H9 (cell line): ENCODE data around the gene ITPRIPL2. TPM values are rescaled to one million over a fixed set of nuclear protein-coding genes. Genes with fewer than 3 reads are reported as not detected.

Experiments
- DNase-seq: peaks from one replicate; pipeline ENCODE4 v3.0.0-alpha.2; 2017
- H2AFZ ChIP-seq: one replicate; pipeline ENCODE4 v1.6.1; 2013; ENCODE audit warnings: mild to moderate bottlenecking, low read length, control low read depth, moderate library complexity
- H2AK5ac ChIP-seq: 2 replicates; pipeline ENCODE4 v1.6.1; 2013; ENCODE audit warnings: low read length, control low read depth, mixed read lengths; ENCODE audit not compliant: insufficient read length
- H2BK120ac ChIP-seq: one replicate; pipeline ENCODE4 v1.6.1; 2013; ENCODE audit warnings: low read depth, mild to moderate bottlenecking, low read length, control low read depth, inconsistent platforms; ENCODE audit not compliant: poor library complexity, severe bottlenecking
- H2BK12ac ChIP-seq: 2 replicates; pipeline ENCODE4 v1.6.1; 2013; ENCODE audit warnings: low read length, control low read depth, mixed read lengths, low read depth; ENCODE audit not compliant: insufficient read length
- H2BK15ac ChIP-seq: 2 replicates; pipeline ENCODE4 v1.6.1; 2013; ENCODE audit warnings: low read depth, low read length, control low read depth
- H2BK20ac ChIP-seq: one replicate; pipeline ENCODE4 v1.6.1; 2013; ENCODE audit warnings: low read depth, mild to moderate bottlenecking, low read length, control low read depth, inconsistent platforms; ENCODE audit not compliant: poor library complexity, severe bottlenecking
- H2BK5ac ChIP-seq: 2 replicates; pipeline ENCODE4 v1.6.1; 2013; ENCODE audit warnings: low read length, control low read depth, mixed read lengths; ENCODE audit not compliant: insufficient read length
- H3K14ac ChIP-seq: 2 replicates; pipeline ENCODE4 v1.6.1; 2013; ENCODE audit warnings: low read length, control low read depth; ENCODE audit not compliant: insufficient read depth
- H3K18ac ChIP-seq: 2 replicates; pipeline ENCODE4 v1.6.1; 2013; ENCODE audit warnings: low read depth, mild to moderate bottlenecking, mixed read lengths, low read length, control low read depth; ENCODE audit not compliant: insufficient read length
- H3K23ac ChIP-seq: 2 replicates; pipeline ENCODE4 v1.6.1; 2013; ENCODE audit warnings: low read length, control low read depth, mixed read lengths, low read depth; ENCODE audit not compliant: insufficient read length
- H3K23me2 ChIP-seq: 2 replicates; pipeline ENCODE4 v1.6.1; 2013; ENCODE audit warnings: low read depth, mild to moderate bottlenecking, mixed read lengths, low read length, control low read depth; ENCODE audit not compliant: insufficient read length, poor library complexity, severe bottlenecking
- H3K27ac ChIP-seq: 2 replicates; pipeline ENCODE4 v1.5.1; 2013; ENCODE audit warnings: low read length, control low read depth, mixed read lengths, low read depth; ENCODE audit not compliant: insufficient read length
- H3K27me3 ChIP-seq: 2 replicates; pipeline ENCODE4 v1.6.1; 2013; ENCODE audit warnings: low read length, control low read depth, inconsistent platforms; ENCODE audit not compliant: insufficient read depth
- H3K4ac ChIP-seq: 2 replicates; pipeline ENCODE4 v1.6.1; 2013; ENCODE audit warnings: low read depth, mild to moderate bottlenecking, control low read depth, inconsistent platforms, low read length, moderate library complexity
- H3K4me1 ChIP-seq: 2 replicates; pipeline ENCODE4 v1.6.1; 2013; ENCODE audit warnings: low read length, control low read depth, inconsistent platforms; ENCODE audit not compliant: insufficient read depth
- H3K4me2 ChIP-seq: 2 replicates; pipeline ENCODE4 v1.6.1; 2013; ENCODE audit warnings: low read length, control low read depth, mixed read lengths; ENCODE audit not compliant: insufficient read length, insufficient read depth
- H3K56ac ChIP-seq: 2 replicates; pipeline ENCODE4 v1.6.1; 2013; ENCODE audit warnings: low read depth, mild to moderate bottlenecking, mixed read lengths, low read length, control low read depth; ENCODE audit not compliant: insufficient read length
- H3K79me1 ChIP-seq: 2 replicates; pipeline ENCODE4 v1.6.1; 2013; ENCODE audit warnings: low read depth, mild to moderate bottlenecking, moderate library complexity, low read length, control low read depth, inconsistent platforms; ENCODE audit not compliant: insufficient read depth, poor library complexity, severe bottlenecking
- H3K79me2 ChIP-seq: 2 replicates; pipeline ENCODE4 v1.6.1; 2013; ENCODE audit warnings: low read length, control low read depth, inconsistent platforms; ENCODE audit not compliant: insufficient read depth
- H3K9ac ChIP-seq: 2 replicates; pipeline ENCODE4 v1.6.1; 2013; ENCODE audit warnings: low read length, control low read depth, mixed read lengths; ENCODE audit not compliant: insufficient read length; ENCODE audit errors: extremely low read depth
- H3K9me3 ChIP-seq: one replicate; pipeline ENCODE4 v1.6.1; 2013; ENCODE audit warnings: low read depth, low read length, inconsistent platforms; ENCODE audit not compliant: control insufficient read depth
- H3T11ph ChIP-seq: one replicate; pipeline ENCODE4 v1.6.1; 2013; ENCODE audit warnings: mild to moderate bottlenecking, low read length, control low read depth, inconsistent platforms
- H4K20me1 ChIP-seq: one replicate; pipeline ENCODE4 v1.6.1; 2013; ENCODE audit not compliant: control insufficient read depth, insufficient read length, insufficient read depth
- H4K5ac ChIP-seq: 2 replicates; pipeline ENCODE4 v1.6.1; 2013; ENCODE audit warnings: low read depth, mild to moderate bottlenecking, mixed read lengths, low read length, control low read depth; ENCODE audit not compliant: insufficient read length
- H4K8ac ChIP-seq: replicated peaks from 2 replicates; pipeline ENCODE4 v1.6.1; 2013; ENCODE audit warnings: low read length, control low read depth, mixed read lengths, low read depth; ENCODE audit not compliant: insufficient read length
- H4K91ac ChIP-seq: 2 replicates; pipeline ENCODE4 v1.6.1; 2013; ENCODE audit warnings: low read depth, mild to moderate bottlenecking, moderate library complexity, mixed read lengths, low read length, control low read depth; ENCODE audit not compliant: insufficient read length
- H3K27ac Mint-ChIP-seq, 3 experiments: 2 replicates in 2 of 3; 3 replicates in 1 of 3; pipeline ENCODE4 v1.8.0; 2020 to 2021; ENCODE audit warnings: mixed read lengths in 3 of 3, mild to moderate bottlenecking in 1 of 3, moderate library complexity in 1 of 3
- H3K27me3 Mint-ChIP-seq: 2 replicates; pipeline ENCODE4 v1.8.0; 2021; ENCODE audit warnings: low read depth, mild to moderate bottlenecking, moderate library complexity, mixed read lengths
- H3K36me3 Mint-ChIP-seq, 3 experiments: 2 replicates in 2 of 3; 3 replicates in 1 of 3; pipeline ENCODE4 v1.8.0; 2020 to 2021; ENCODE audit warnings: low read depth in 3 of 3, mixed read lengths in 3 of 3; ENCODE audit not compliant: insufficient read depth in 1 of 3
- H3K4me1 Mint-ChIP-seq, 2 experiments: 2 replicates each; pipeline ENCODE4 v1.8.0; 2020; ENCODE audit warnings: mixed read lengths in 2 of 2
- H3K4me3 Mint-ChIP-seq, 2 experiments: 2 replicates in 1 of 2; 3 replicates in 1 of 2; pipeline ENCODE4 v1.8.0; 2020 to 2021; ENCODE audit warnings: mild to moderate bottlenecking in 2 of 2, mixed read lengths in 2 of 2, moderate library complexity in 1 of 2
- H3K9me3 Mint-ChIP-seq, 2 experiments: 2 replicates in 1 of 2; 3 replicates in 1 of 2; pipeline ENCODE4 v1.8.0; 2020; ENCODE audit warnings: mild to moderate bottlenecking in 2 of 2, mixed read lengths in 2 of 2, moderate library complexity in 1 of 2
- WGBS: extraction: QIAGEN DNeasy Blood & Tissue Kit; methylation state at CpG from one replicate; pipeline ENCODE4 v1.1.7; 2013; ENCODE audit warnings: missing lambda C conversion rate, low lambda C conversion rate, mixed read lengths; ENCODE audit not compliant: insufficient read length; ENCODE audit errors: extremely low coverage; 5-methylcytosine and 5-hydroxymethylcytosine counted together
- total RNA-seq: library from RNA; stranded (reverse); gene quantifications from 2 replicates; pipeline ENCODE4 v1.2.1, GENCODE V29; 2021
- TF ChIP-seq, protein P1 (sequence below): fragments of 200-600 bp; sonication (generic); conservative IDR thresholded peaks from 3 replicates; pipeline ENCODE4 v1.8.0; 2021; ENCODE audit warnings: antibody characterized with exemption, mild to moderate bottlenecking

Gene ITPRIPL2
- total RNA-seq, 1 experiment from 2014 or later = 9.1 TPM

DNA sequence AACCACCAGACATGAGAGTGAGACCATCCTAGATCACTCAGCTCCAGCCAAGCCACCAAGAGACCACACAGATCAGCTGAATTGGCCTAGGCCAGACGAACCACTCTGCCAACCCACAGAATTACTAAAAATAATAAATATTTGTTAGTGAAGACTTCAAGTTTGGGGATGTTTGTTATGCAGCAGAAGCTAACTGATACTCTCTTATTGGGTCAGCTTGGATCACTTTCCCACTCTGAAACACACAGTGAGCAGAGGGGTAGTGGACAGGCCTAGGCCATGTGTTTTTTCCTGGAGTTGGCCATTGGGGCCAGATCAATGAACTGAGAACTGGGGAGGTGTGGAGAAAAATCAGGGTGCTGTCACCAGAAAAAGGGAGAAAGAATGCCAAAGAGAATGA lies 15.6 kb upstream of the ITPRIPL2 start:
- no peak overlapping the region for H3K27ac ChIP-seq
- no peaks in the 10 kb centered on the region for H3K9me3 ChIP-seq
- Mint-ChIP-seq H3K4me1 (peaks cover 5 to 6% of the 10 kb centered on the region in 2 experiments; a peak in 2 of 4 replicates), H3K4me3 (no peak overlapping the region), H3K9me3 (peaks cover 5 to 6% of the 10 kb centered on the region in 2 experiments; a peak in 4 of 5 replicates), H3K27ac (no peak overlapping the region), H3K36me3 (peaks cover 0 to 2% (median 0%) of the 10 kb centered on the region in 3 experiments; a peak in 3 of 7 replicates), H3K27me3 (no peaks in the 10 kb centered on the region)
- no peak overlapping the region for H3K4ac ChIP-seq
- H3K56ac ChIP-seq = no peak overlapping the region
- H4K5ac ChIP-seq = no peak overlapping the region
- DNase-seq = no peak
- no peak overlapping the region for H2BK15ac ChIP-seq
- no peak overlapping the region for H3K23ac ChIP-seq
- H4K8ac ChIP-seq = no peak overlapping the region
- H3K9ac ChIP-seq = no peak overlapping the region
- H3K14ac ChIP-seq = no peak overlapping the region
- no peak overlapping the region for H3K4me2 ChIP-seq
- H2AFZ ChIP-seq = no peak overlapping the region
- H2BK12ac ChIP-seq = no peak overlapping the region
- H4K20me1 ChIP-seq = no peaks in the 10 kb centered on the region
- no peaks in the 10 kb centered on the region for H3K4me1 ChIP-seq
- no peak overlapping the region for H2AK5ac ChIP-seq
- no peak overlapping the region for H3T11ph ChIP-seq
- H2BK20ac ChIP-seq = no peak overlapping the region
- no CpG with 5 or more reads among the region's 1 CpG for WGBS
- no peaks in the 10 kb centered on the region for H3K79me2 ChIP-seq
- H4K91ac ChIP-seq = no peak overlapping the region
- no peak overlapping the region for H2BK5ac ChIP-seq
- no peak overlapping the region for H3K18ac ChIP-seq
- H2BK120ac ChIP-seq = no peak overlapping the region
- no peaks in the 10 kb centered on the region for H3K79me1 ChIP-seq
- no peaks in the 10 kb centered on the region for H3K23me2 ChIP-seq
- no peaks in the 10 kb centered on the region for H3K27me3 ChIP-seq
- TF ChIP-seq, protein P1, sequence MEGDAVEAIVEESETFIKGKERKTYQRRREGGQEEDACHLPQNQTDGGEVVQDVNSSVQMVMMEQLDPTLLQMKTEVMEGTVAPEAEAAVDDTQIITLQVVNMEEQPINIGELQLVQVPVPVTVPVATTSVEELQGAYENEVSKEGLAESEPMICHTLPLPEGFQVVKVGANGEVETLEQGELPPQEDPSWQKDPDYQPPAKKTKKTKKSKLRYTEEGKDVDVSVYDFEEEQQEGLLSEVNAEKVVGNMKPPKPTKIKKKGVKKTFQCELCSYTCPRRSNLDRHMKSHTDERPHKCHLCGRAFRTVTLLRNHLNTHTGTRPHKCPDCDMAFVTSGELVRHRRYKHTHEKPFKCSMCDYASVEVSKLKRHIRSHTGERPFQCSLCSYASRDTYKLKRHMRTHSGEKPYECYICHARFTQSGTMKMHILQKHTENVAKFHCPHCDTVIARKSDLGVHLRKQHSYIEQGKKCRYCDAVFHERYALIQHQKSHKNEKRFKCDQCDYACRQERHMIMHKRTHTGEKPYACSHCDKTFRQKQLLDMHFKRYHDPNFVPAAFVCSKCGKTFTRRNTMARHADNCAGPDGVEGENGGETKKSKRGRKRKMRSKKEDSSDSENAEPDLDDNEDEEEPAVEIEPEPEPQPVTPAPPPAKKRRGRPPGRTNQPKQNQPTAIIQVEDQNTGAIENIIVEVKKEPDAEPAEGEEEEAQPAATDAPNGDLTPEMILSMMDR = no peak
